NCI-H446 (cell line): ENCODE data around the gene TYMP.
"Not testable (repeated sequence)": the region's sequence is repeated elsewhere in the genome, so short reads cannot be mapped to it uniquely, and the experiment has no call there.

Source experiments
- DNase-seq, 2 experiments: peaks; one replicate each; lab custom pipeline; 2025; lab: John Stamatoyannopoulos, UW

The TYMP gene

DNA sequence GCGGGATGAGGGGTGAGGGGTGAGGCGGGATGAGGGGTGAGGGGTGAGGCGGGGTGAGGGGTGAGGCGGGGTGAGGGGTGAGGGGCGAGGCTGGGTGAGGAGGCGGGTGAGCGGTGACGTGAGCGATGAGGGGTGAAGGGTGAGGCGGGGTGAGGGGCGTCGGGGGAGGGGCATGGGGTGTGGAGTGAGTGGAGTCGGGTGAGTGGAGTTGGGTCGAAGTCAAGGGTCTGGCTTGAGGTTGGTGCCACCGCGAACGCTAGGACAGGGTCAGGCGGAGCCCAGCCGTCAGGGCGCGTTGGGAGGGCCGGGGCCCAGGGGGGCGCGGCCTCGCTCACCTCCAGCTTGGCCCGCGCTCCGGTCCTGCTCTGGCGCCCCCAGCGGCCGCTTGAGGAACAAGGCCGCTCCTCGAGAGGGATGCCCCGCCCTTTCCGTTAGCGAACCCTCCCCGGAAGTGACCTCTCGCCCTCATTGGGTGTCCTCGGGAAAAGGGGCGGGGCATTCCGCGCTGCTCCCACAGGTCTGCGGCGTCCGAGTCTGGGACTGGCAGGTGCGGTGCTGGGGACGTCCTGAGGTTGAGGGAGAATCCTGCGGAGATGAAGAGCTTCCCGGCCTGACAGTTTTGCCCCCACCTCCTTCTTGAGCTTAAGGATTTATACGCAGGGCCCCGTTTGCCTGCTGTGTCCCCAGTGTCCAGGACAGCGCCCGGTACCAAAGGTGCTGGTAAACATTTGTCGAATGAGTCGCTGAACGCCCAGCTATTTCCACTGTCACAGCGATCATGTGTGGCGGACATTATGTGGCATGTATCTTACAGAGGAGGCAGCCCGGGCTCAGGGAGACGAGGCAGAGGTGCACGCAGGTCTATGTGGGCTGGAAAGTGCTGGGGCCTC, 33.0 kb upstream of the TYMP start, which contains the start of gene SYCE3:
Gene SYCE3, minus strand, starts transcription at position 397 of the 890 bp plus-strand sequence. CDS start 6,514 bp downstream, outside the sequence.
- peak; percentile 88 to 96 for DNase-seq

- no peak for DNase-seq
Observed at GRCh38 chr22:50561401-50562358, 31.9 kb upstream of the TYMP start.

GRCh38 chr22:50560034-50560433, 30.2 kb upstream of the TYMP start:
- no peak for DNase-seq

DNA sequence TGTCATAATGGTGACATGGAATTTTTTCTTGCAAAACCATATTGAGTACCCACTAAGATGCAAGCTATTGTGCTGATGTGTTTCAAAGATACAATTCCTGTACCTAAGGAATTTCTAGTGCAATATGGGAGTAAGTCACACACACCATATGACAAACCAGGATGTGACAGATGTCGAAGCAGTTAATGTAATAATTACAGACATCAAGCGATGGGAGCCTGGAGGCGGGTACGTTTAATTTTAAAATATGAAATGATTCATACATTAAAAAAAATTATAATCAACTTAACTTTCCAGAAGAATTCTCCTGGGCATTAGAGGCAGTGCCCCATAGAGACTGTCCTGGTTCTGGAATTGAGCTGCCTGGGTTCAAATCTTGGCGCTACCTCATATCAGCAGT, 26.9 kb upstream of the TYMP start:
- no peak for DNase-seq

GRCh38 chr22:50553310-50553709, 23.5 kb upstream of the TYMP start:
- no peak for DNase-seq

DNA sequence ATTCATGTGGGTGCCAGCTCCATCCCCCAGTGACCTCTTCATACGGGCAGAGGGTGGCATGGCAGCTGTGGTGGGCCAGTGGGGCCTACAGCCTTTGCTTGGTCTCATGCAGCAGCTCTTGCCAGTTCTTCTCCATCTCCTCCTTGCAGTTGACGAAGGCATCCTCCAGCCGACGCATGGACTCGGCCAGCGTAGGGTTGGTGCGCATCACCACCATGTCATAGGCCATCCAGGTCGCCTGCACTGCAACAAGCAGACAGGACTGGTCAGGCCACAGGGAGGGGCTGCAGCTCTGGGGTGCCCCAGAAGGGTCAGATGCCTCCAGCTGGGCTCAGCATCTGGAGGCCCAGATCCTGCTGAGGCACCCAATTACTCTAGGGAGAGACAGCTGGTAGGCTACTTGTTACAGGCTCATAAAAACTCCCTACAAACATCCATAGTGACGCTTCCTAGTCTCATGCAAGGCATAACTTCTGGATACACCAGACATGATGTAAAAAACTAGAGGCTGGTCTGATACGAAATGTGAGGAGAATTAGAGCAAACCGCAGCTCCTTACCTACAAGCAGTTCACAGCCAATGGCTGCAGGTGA, 21.4 kb upstream of the TYMP start:
- no peak for DNase-seq

DNA sequence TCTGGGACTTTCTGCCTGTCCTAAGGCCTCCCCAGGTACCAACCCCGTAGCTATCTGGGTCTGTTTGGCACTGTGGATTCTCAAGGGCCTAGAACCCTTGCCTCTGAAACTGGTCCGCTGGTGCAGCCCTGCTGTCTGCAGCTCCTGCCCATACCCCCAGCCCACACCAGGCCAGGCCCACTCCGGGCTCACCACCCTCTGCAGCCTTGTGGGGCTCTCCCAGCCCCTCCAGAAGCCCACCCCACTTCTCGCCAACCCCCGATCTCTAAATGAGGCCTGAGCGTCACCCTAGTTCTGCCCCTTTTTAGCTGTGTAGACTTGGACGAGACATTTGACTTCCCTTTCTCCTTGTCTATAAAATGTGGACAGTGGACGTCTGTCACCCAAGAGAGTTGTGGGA, 20.6 kb upstream of the TYMP start:
- no peak for DNase-seq

GRCh38 chr22:50548921-50549790, 19.3 kb upstream of the TYMP start:
- no peak for DNase-seq

DNA sequence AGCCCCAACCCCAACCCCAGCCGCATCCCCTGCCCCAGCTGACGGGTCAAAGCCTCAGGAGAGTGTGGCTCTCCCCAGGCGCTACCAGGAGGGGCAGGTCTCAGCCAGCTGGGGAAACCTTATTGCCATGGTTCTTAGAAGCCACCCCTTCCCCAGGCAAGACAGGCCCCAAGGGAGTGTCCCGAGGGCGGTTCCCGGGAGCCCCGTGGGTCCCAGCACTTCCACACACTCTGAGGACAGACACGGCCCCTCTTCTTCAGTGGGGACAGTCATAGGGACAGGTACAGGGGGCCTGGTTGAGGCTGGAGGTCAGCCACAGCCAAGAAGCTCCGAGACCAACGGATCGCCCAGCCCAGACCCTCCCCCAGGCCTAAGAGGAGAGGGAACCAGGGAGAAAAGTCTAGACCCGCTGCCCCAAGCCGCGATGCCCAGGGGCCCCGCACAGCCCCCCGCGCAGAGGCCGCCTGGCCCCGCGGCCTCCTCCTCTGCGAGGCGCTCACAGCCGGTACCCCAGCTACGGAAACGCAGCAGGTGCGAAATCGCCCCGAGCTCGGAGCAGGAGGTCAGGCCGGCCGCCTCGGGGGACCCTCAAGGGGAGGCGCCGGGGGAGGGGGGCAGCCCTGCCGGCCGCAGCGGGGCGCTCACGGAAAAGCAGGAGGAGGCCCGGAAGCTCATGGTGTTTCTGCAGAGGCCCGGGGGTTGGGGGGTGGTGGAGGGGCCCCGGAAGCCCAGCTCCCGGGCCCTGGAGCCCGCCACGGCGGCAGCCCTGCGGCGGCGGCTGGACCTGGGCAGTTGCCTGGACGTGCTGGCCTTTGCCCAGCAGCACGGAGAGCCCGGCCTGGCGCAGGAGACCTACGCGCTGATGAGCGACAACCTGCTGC, 18.5 kb upstream of the TYMP start:
- DNase-seq, result no peak

- DNase-seq, result no peak
Observed at GRCh38 chr22:50547263-50547985, 17.6 kb upstream of the TYMP start.

DNA sequence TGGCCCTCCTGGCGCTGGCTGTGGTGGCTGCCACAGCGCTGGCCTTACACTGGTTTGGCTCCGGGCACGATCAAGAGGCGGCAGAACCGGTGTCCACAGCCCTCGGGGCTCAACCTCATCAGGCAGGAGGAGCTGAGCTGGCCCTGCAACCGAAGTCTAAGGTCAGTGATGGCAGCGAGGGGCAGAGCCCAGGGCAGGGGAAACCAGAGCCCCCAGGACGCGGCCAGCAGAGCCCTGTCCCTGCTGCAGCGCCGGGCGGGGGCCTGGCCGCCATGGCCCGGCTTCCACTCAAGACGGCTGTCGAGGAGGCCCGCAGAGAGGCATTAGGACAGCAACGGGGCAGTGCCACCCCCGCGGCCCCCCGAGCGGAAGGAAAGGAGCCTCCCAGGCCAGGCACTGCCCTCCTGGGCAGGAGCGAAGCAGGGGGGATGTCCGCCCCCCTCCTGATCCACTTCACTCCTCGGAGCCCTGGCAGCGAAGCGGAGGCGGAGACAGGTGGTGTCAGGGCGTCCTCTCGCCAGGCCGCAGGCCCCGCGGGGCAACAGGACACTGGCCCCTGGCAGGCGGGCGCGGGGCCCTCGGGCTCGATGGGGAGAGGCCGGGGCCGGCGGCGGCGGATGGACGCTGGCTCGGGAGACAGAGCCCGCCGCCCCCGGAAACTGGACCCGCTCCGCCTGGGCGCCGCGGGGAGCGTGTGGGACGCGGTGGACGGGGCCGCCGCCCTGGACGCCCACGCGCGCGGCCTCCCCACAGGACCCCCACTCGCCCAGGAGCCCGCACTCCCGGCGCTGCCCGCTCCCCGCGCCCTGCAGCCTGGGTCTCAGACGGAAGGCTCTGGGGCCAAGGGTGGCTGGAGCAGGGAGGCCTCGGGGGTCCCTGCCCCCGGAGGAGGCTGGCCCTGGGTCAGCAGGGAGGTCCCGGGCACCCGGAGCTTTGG, 16.8 kb upstream of the TYMP start:
- no peak for DNase-seq

GRCh38 chr22:50545522-50546325, 15.9 kb upstream of the TYMP start, which contains the start of gene KLHDC7B:
TSS of gene KLHDC7B (plus strand) at chr22:50545899. CDS start at chr22:50546244, 345 bp downstream.
- DNase-seq, result no peak

- no peak for DNase-seq
Observed at GRCh38 chr22:50544746-50545253, 15.0 kb upstream of the TYMP start.

GRCh38 chr22:50544078-50544745, 14.4 kb upstream of the TYMP start:
- no peak for DNase-seq

DNA sequence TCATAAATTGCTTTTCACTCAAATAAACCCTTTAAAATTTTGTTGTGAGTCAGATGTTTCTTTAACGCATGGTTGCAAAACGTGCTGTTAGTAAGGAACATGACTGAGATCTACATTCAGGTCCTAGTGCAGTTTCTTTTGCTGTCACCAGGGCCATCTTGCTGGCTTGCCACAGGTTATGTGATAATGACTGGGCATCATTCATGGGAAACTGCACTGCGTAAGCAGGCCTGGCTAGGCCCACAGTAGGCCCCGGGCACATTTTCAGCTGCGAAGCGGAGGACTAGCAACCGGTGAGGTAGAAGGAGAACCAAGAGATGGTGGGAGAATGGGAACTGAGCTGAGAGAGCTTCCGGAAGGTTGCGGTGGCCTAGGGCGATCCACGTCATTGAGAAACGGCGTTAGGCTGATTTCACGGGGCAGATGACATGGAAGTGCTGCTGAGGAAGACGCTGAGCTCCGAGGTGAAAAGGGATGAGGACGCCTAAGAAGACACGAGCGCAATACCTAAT, 12.7 kb upstream of the TYMP start:
- no peak for DNase-seq

DNA sequence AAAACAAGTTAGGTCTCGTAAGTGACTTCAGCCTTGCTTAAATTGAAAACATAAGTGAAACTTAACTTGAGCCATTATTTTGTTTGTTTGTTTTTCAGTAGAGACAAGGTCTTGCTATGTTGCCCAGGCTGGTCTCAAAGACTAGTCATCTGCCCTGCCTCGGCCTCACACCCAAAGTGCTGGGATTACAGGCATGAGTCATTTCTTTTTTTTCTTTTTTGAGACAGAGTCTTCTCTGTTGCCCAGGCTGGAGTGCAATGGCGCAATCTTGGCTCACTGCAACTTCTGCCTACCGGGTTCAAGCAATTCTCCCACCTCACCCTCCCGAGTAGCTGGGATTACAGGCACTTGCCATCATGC, 11.8 kb upstream of the TYMP start:
- DNase-seq, result not testable (repeated sequence)

DNA sequence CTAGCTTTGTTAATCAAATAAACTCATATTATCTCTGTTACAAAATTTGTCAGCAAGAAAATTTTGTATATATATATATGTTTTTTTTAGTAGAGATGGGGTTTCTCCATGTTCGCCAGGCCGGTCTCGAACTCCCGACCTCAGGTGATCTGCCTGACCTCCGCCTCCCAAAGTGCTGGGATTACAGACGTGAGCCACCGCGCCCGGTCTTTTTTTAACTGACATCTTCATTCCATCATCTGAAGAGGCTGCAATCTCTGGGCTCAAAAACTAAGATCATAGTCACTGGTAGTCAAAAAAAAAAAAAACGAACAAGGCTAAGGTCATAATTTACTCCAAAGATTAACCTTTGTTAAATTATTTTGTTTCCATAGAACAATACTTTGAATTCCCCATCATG, 10.6 kb upstream of the TYMP start:
- no peak for DNase-seq
